Embryonic facial prominence (tissue), 1 donor: ENCODE measurements around the gene NUDT13.
"Not testable (repeated sequence)": the region's sequence is repeated elsewhere in the genome, so short reads cannot be mapped to it uniquely, and the experiment has no call there.

Experiments
- DNase-seq: peaks from one replicate; pipeline ENCODE4 v3.0.0-alpha.2; 2016; ENCODE audit errors: extremely low spot score

The NUDT13 gene

GRCh38 chr10:73099141-73099540 is 11.1 kb upstream of the NUDT13 start:
- no peak for DNase-seq

- no peak for DNase-seq
Measured at GRCh38 chr10:73106301-73106700, 4.0 kb upstream of the NUDT13 start.

- not testable (repeated sequence) for DNase-seq
Measured at GRCh38 chr10:73109248-73109652, 1.0 kb upstream of the NUDT13 start.

- DNase-seq = not testable (repeated sequence)
Measured at GRCh38 chr10:73112032-73112431, 1.8 kb downstream of the NUDT13 start.

- no peak for DNase-seq
Measured at GRCh38 chr10:73113551-73113950, 3.3 kb downstream of the NUDT13 start.

- no peak for DNase-seq
Measured at GRCh38 chr10:73116017-73116416, 5.8 kb downstream of the NUDT13 start.

- no peak for DNase-seq
Measured at GRCh38 chr10:73117976-73118743, 7.9 kb downstream of the NUDT13 start.

GRCh38 chr10:73119457-73119856 is 9.2 kb downstream of the NUDT13 start:
- no peak for DNase-seq

GRCh38 chr10:73119952-73120351 is 9.7 kb downstream of the NUDT13 start:
- DNase-seq = no peak

- DNase-seq = no peak
Measured at GRCh38 chr10:73126343-73126742, 16.1 kb downstream of the NUDT13 start.

GRCh38 chr10:73131301-73131700 is 21.0 kb downstream of the NUDT13 start:
- no peak for DNase-seq

- DNase-seq = no peak
Measured at GRCh38 chr10:73131913-73132686, 21.8 kb downstream of the NUDT13 start.

GRCh38 chr10:73134727-73135126 is 24.5 kb downstream of the NUDT13 start:
- DNase-seq = no peak

GRCh38 chr10:73136627-73137026 is 26.4 kb downstream of the NUDT13 start:
- no peak for DNase-seq

- no peak for DNase-seq
Measured at GRCh38 chr10:73139251-73139650, 29.0 kb downstream of the NUDT13 start.

- no peak for DNase-seq
Measured at GRCh38 chr10:73141603-73142002, 31.3 kb downstream of the NUDT13 start.

- not testable (repeated sequence) for DNase-seq
Measured at GRCh38 chr10:73150633-73151413, 40.6 kb downstream of the NUDT13 start.

GRCh38 chr10:73152009-73152408 is 41.8 kb downstream of the NUDT13 start:
- no peak for DNase-seq

- no peak for DNase-seq
Measured at GRCh38 chr10:73156054-73156453, 45.8 kb downstream of the NUDT13 start.

GRCh38 chr10:73159038-73159648 is 48.9 kb downstream of the NUDT13 start:
- no peak for DNase-seq

GRCh38 chr10:73161079-73161478 is 50.8 kb downstream of the NUDT13 start:
- DNase-seq = no peak

GRCh38 chr10:73161662-73162061 is 51.4 kb downstream of the NUDT13 start:
- DNase-seq = no peak
